ENCODE results near the gene IL19.

IL19 gene

DNA sequence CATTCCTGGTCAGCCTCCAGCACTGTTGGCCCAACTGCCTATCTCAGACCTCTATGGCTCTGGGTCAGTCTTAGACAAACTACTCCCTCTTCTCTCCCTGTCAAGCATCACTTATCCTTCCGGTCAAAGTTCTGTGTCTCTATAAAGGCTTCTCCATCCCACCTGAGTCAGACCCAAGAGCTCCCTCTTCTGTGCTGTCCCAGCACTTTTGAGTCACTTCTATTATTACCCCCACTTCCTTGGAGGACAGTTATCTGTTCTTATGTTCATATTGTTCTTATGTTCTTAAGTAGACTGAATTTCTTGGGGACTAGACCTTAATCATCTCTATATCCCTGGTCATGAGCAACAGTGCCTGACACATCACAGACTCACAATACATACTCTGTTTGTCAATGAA, 30.9 kb downstream of the IL19 start:
- no peak for DNase-seq

DNA sequence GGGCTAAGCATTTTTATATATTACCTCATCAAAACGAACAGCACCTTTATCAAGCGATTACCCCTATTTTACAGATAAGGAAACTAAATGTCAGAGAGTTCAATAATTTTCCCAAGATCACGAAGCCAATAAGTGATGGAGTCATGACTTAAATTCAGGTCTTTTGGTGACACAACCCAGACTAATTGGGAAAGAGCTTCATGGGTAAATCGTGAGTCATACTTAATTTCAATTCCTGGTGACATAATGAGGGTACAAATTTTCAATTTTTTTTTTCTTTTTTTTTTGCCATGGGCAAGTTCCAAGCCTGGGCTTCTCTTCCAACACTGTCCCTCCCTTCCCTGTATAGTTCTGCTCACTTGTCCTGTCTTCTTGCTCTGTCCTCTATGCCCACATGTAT, 31.8 kb downstream of the IL19 start:
- no peak for DNase-seq

DNA sequence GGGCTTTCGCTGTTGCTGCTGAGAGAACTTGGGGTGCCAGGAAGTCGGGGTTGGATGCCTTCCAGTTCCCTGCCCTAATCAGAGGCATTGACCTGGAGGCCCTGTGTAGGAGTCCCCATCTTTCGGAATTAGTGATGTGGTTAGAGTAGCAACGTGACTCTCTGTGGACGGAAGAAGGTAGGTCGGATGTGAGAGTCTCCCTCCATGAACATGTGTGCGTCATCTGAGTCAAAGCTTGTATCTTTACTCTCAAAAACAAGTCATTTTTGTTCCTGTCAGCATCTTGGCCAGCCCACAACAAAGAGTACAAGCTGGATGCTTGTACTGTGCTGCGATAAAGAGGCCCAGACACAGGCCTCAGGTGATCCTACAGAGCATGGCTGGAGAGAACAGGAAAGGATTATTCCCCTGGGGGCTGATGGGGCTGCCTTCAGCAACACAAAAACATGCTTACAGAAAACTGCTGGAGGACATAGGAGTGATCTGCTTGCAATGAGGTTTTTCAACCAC, 32.7 kb downstream of the IL19 start:
- DNase-seq = no peak

DNA sequence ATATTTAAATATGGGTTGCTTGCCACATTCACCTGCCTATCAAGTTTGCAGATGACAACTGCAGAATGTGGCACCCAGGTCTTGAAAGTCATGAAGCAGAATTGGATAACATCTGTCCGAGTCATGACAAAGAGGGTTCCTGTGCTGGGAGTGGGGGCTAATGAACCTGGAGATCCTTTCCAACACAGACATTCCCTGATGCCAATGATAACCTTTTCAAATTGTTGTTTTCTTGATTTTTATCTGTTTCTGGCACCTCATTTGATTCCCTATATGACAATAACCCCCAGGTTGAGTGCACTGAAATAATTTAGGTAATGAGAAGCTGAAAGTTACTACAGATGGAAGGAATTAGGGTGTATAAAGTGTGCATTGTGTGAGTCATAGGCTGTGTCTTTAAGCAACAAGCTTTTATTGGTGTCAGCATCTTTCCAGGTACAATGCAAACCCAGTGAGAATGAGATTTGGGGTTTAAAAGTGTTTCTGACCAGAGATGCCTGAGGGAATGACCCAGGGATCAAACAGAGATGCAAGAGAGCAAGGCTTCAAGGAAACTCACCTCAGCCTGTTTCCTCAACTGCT, 33.7 kb downstream of the IL19 start:
- DNase-seq = no peak

DNA sequence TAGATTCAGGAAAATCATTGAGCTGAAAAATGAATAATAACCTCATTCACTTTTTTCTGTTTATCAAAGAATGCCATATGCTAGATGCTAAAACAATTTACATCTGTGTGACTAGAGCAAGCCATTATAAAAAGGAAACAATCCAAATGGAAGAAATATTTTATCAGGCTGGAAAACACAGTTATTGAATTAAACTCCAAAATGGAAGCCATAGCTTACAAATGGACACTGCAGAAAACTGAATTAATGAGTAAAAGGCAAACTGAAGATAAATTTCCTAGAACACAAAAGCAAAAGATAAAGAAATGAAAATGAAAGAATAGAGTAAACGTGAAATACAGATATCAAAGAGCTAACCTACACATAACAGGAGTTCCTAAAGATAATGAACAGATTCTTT, 34.8 kb downstream of the IL19 start:
- DNase-seq = no peak

DNA sequence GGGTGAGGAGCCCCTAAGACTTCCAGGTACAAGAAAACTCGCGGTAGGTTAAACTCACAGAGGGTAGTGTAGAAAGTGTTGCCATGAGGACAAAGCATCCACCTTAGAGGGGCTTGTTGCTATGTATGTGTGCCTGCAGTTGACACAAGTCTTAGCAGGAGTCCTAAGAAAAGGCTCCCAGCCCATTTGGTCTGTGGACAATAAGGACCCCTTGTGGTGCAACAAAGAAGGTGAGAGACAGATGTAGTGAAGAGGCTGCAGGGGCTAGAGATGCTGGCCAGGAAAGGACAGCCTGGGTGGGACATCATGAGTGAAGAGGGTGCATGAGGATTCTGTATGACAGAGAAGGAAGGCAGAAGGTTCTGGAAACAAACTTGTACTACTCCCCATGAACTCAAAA, 38.0 kb downstream of the IL19 start:
- peak; percentile 79 for DNase-seq

DNA sequence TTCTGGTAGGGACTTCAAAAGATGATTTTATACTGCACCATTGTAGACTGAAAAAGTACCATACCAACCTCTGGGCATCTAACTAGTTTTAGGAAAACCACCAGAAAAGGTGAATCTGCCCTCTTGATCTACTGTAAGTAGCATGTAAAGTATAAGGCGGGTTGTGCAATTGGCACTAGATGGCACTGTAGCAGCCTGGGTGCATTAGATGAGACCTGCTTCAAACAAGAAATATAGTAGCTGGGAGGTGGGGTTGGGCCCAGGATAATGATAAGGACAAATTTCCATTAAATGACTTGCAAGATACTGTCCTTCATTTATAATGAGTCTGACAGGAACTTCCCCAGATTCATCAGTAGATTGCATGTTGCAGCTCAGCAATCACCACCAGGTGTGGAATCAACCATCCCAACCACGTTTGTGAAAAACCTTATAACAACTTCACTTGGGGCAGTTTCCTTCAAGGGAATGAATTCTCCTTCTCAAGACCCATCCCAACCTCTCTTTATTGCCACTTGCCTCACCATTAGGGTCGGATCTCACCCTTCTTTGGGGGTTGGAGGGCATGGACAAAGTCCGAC, 39.0 kb downstream of the IL19 start:
- peak; percentile 81 for DNase-seq

DNA sequence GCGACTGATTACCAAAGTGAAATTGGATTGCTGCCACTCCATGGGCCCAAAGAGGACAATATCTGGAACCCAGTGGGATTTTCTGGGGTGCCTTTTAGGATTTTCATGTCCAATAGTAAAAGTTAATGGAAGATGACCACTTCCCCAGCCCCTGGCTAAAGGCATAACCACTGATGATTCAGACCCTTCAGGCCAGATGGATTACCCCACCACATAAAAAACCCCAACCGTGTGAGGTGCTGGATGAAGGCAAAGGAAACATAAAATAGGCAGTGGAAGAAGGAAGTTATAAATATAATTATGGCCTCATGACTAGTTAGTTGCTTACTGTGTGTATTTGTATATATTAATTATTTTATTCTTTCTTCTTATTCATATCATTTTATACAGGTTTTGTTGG, 41.9 kb downstream of the IL19 start:
- DNase-seq = no peak

DNA sequence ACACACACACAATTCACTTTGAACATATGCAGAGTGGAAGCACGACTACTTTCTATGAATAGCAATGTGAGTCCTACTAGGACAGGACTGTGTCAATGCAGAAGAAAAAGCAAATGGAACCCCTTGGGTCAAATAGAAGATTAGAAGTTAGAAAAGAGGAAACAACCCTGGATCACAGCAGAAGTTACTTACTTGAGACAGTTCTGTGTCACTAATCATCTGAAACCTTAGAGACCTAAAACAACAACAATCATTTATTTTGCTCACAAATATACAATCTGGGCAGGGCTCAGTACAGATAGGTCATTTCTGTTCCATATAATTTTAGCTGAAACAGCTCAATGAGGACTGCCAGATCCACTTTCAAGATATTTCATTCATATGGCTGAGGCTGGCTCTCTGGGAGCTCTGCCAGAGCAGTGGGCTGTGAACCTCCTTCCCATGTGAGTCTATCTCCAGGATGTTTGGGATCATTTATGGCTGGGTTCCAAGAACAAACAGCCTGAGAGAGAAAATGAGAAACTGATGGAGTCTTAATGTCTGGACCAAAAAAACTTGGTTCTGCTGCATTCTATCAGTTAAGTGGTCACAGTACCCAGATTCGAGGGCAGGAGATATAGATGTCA, 44.3 kb downstream of the IL19 start:
- DNase-seq = peak; percentile 29

DNA sequence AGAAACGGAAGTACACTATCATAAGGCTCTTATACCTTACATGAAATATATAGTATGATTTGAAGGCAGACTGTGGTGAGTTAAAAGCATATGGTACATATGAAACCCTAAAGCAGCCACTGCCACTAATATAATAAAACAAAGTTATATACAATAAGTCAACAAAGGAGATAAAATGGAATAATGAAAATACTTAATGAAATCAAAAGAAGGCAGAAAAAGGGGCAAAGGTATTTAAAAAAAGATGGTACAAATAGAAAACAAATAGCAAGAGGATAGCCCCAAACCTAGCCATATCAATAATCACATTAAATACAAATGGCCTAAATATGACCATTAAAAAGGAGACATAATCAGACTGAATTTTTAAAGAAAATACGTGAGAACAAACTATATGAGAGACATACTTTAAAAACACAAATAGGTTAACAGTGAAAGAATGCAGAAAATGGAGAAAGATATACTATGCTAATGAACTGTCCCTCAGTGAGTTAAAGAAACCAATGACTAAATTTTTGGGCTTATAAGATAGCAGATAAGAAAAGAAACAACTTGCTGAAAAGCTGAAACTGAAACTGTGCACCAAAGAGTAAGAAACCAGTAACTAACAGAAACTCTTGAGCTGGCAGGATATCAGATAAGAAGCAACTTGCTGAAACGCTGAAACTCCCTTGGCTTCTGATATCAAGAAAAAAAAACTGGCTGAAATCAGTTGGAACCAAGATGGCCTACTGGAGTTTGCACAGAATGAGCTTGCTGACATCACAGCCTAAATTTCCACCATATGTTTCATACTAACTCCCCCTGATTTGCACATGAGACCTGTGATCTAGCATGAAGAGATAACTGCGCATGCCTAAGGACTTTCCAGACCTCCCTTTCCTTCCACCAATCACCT, 46.1 kb downstream of the IL19 start:
- DNase-seq = peak; percentile 92

DNA sequence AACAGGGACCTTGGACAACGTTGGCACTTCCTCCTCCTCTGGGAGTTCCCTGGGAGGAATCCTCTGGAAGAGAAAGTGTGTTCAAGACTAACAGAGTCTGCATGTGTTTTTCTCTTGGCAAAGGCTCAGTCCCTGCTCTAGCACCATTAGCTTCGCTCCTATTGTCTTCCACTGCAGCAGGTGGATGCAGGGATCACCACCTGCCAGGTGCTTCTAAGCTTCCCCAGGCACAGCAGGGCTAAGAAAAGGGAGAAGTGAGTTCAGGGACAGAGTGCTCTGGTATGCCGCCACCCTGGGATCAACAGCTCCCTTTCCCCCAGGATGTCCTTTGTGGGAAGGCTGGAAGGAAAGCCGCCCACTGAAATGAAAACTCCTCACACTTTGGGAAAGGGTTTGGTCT, 50.9 kb downstream of the IL19 start:
- no peak for DNase-seq

DNA sequence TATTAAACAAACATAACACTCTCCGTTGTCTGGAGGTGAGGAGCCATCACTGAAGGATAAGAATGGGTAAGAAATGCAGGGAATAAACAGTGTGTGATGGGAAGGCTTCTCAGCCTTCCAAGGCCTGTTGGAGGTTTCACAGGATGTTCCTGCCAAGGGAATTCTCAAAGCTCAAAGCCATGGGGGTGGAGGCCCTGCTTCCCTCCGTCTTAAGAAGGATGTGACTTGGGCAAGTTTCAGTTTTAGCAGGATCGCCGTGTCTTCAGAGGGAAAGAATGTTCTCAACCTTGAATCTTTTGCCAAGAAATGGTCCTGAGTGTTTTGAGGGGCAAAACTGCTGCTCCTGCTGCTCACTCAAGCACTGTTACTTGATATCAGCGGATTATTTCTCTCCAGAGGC, 53.2 kb downstream of the IL19 start:
- DNase-seq = no peak

DNA sequence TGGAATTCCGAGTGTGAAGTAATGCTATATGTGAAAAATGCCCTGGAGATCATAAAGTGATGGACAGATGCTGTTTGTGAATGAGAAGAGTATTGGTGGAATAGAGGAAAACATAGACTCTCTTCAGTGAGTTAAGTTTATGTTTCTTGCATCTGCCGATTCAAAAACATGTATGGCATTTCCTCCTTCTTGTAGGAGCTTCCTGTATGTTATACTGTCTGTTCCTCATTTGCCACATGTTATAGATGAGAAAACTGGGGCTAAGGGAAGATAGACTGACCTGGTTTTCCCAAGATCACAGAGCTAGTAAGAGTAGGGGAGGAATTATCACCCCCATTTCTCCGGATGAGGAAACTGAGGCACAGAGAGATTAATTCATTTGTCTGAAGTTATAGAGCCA, 53.8 kb downstream of the IL19 start:
- DNase-seq = peak; percentile 37

DNA sequence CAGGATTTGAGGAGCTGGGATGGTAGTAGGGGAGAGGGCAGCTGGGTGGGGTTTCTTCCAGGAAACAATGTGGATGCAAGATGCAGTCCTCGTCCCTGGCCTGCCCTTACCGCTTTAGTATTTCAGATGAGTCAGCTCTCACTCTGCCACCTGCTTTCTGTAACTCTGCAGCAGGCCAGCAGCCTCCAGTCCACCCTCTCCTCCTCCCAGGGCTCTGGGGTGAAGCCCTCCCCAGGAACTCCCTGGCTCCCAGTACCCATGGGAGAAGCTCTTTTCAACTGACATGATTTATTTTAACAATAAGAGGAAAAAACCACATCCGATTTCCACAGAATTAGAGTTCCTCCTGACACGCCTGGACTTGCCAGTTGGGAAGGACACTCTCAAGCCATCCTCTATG, 55.8 kb downstream of the IL19 start:
- DNase-seq = no peak

DNA sequence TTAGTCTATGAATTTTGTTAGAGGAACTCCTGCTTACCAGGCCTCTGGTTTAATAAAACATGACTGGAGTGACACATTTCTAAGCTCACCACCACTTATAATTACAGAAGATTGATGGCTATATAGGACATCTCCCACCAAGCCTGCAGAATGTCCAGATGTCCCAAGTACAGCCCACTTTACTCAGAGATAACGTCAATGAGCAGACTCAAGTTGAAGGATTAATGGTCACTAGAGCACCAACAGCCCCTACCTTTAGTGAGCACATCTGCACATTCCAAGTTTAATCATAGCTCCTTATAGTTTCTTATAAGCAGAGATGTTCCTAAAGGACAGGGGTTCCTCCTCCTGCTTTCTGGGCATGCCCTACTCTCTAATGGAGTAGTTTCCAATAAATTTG, 57.5 kb downstream of the IL19 start:
- no peak for DNase-seq

DNA sequence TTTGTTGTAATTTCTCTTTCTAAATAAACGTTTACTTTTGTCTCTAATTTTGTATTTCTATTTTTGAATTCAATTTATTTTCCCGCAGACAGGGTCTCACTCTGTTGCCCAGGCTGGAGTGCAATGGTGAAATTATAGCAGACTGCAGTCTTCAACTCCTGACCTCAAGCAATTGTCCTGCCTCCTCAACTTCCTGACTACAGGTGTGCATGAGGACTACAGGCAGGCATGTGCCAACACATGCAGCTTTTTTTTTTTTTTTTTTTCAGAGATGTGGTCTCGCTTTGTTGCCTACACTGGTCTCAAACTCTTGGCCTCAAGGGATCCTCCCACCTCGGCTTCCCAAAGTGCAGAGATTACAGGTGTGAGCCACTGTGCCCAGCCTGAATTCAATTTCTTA, 58.2 kb downstream of the IL19 start:
- DNase-seq = no peak

DNA sequence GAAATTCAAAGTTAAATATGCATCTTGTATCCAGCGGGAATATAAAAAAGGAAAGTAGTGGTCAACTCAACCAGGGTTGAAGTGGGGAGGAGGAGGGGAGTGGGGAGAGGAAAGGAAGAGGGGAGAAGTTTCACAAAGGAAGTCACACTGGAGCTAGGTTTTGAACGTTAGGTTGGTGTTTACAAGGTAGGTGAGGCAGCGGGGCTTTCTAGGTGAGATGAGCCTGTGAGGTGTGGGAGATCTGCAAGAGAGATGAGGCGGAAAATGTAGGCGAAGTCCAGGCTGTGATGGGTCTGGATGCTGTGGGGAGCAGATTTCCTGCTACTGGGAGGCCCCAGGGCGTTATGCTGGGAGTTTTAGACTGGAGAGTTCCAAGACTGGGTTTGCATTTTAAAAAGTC, 58.7 kb downstream of the IL19 start:
- DNase-seq = no peak

DNA sequence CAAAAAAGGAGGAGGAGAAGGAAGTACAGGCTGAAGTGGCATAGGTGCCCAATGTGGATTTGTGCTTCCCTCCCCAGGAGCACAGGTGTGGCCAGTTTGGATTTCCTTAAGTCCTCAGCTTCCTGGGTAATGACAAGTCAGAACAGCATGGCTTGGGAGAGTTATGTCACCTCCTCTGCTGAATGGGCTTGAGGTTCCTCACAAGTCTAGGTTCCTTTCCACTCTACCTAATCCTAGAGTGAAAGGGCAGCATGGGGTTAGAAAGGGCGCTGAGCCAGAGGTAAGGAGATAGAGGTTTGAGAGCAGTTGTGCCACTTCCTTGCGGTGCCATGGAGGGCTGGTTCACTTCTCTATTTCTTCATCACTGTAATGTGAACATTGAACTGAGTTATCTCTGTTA, 59.3 kb downstream of the IL19 start:
- DNase-seq = peak; percentile 84

DNA sequence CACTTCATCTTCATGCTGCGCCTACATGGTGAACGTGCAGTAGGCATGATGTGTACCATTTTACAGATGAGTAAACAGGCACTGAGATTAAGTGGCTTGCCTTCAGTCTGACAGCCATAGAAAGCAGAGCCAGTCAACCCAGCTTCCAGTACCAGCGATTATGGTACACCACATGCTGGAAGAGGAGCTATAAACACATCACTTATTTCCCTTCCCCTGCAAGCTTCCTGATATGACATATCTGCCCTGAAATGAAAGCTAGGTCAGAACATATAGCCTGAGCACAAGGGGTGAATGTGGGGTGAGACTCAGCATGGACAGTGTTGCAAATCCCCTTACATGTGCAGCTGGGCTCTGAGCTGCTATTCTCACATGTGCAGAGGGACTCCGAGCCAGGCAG, 61.1 kb downstream of the IL19 start:
- DNase-seq = no peak

DNA sequence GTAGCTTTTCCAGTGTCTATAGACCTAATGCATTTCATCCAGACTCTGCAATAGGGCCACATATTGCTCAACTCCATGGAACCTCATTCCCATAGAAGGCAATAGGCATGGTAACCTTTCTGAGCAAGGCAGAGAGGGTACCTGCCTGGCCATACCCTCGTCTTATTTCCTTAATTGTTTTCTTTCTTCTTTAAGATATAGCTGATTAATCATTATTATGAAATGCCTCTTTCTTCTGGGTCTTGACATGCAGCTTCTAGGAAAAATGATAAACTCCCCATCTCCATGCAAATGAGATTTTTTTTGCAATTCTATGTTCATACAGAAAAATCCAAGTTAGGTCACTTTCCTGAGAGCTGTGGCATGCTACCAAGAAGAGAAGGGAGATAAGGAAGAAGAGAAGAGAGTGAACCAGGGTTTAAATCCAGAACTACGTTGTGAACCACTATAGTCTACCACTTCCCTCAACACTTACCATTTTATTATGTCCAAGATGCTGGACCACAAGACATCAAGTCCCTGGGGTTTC, 61.8 kb downstream of the IL19 start:
- peak; percentile 37 for DNase-seq

DNA sequence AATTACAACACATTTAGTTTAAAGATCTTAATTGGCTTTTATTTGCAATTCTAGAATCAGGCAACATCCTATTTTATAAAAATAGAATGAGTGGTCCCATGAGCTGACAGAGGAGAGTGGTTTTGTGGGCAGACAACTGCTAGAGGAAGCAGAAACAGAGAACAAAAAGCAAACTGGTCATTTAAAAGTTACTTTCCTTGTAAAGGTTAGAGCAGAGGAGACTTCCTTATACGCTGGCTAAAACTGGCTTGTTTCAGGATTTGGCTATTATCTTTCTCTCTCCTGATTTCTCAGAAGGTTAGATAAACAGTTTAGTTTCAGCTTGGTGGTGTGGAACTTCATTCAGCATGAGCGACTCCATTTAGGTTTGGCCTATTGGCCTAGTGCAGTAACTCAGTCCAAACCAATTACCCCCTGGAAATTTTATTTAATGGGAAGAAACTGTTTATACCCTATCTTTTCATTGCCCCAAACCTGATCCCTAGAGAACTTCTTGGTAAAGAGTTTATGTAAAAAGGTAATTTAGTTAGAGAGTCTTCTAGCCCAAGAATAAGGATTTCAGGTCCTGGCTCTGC, 62.6 kb downstream of the IL19 start:
- peak; percentile 71 for DNase-seq

DNA sequence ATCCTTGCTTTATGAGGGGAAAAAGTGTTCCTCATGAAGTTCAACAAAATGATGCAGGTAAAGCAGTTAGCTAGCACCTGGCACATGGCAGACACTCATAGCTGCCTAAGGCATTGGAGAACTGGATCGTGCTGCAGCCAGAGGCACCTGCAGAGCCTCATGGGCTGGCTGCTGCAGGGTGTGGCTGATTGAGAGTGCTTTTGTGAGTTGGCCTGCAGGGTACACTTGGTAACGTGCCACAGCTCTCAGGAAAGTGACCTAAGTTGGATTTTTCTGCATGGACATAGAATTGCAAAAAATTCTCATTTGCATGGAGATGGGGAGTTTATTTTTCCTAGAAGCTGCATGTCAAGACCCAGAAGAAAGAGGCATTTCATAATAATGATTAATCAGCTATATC, 63.2 kb downstream of the IL19 start:
- no peak for DNase-seq

DNA sequence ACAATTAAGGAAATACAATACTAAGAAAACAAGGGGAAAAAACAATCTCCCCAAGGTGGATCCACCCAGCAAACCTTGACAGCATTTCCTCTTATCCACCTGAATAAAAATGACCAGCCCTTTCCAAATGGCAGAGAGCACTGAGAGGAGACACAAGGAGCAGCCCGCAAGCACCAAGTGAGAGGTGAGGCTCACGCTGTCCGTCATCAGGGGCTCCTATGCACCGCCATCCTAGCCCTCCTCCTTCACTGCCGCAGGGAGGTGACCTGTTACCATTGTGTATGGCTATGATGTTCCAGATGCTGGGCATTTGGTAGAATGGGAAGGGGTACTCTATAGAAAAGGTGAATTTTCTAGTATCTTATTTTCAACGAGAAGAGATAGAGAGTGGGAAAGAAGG, 63.6 kb downstream of the IL19 start:
- DNase-seq = no peak
